SK-N-SH treated with all-trans-retinoic acid at 6 μM for 48 hours (cell line): ENCODE results near the gene SLC4A5.

ENCODE experiments used
- ARNTL ChIP-seq: fragments of 450-650 bp; formaldehyde crosslinking; IDR thresholded peaks from 2 replicates; pipeline ENCODE4 v1.5.0; 2020; ENCODE audit warnings: low read depth, mild to moderate bottlenecking, moderate library complexity, borderline replicate concordance
- CSRNP3 ChIP-seq: fragments of 250-450 bp; sonication (Bioruptor Pico); IDR thresholded peaks from 2 replicates; pipeline ENCODE4 v1.5.1; 2021; ENCODE audit warnings: mild to moderate bottlenecking, moderate library complexity
- ISL1 ChIP-seq: fragments of 250-450 bp; sonication (Bioruptor Pico); IDR thresholded peaks from 2 replicates; pipeline ENCODE4 v2.1.2; 2022; ENCODE audit warnings: mild to moderate bottlenecking, moderate library complexity
- ZFP3 ChIP-seq: fragments of 250-450 bp; sonication (Bioruptor Pico); IDR thresholded peaks from 2 replicates; pipeline ENCODE4 v1.5.0; 2020; ENCODE audit warnings: mild to moderate bottlenecking, moderate library complexity
- ZFP30 ChIP-seq: fragments of 450-650 bp; formaldehyde crosslinking; IDR thresholded peaks from 2 replicates; pipeline ENCODE4 v1.5.0; 2022; ENCODE audit warnings: mild to moderate bottlenecking, moderate library complexity
- ZNF70 ChIP-seq: fragments of 450-650 bp; formaldehyde crosslinking; IDR thresholded peaks from 2 replicates; pipeline ENCODE4 v1.5.0; 2020; ENCODE audit warnings: mild to moderate bottlenecking, moderate library complexity
- ZNF8 ChIP-seq: fragments of 450-650 bp; formaldehyde crosslinking; IDR thresholded peaks from 2 replicates; pipeline ENCODE4 v1.5.0; 2020; ENCODE audit warnings: mild to moderate bottlenecking, moderate library complexity

GRCh38 chr2:74204436-74204835 is 138.8 kb downstream of the SLC4A5 start:
- no peak for TF ChIP-seq ZNF8 (CRISPR knock-in tag)
- TF ChIP-seq ZFP30 = no peak
- TF ChIP-seq ARNTL = no peak
- TF ChIP-seq ZFP3 (CRISPR knock-in tag) = no peak
- TF ChIP-seq CSRNP3 (CRISPR knock-in tag) = no peak
- TF ChIP-seq ISL1 (CRISPR knock-in tag) = no peak
- no peak for TF ChIP-seq ZNF70
